Suprapubic skin (tissue), 4 donors: ENCODE results near the gene CDC16.

ENCODE experiments used
- EP300 ChIP-seq: sonication (generic); formaldehyde crosslinking; IDR thresholded peaks from one replicate; pipeline ENCODE4 v1.6.1; 2017; ENCODE audit warnings: antibody characterized with exemption
- POLR2A ChIP-seq, 2 donors: fragments of 450-650 bp; IDR thresholded peaks; one replicate each; pipeline ENCODE4 v1.6.1; 2017; ENCODE audit warnings: antibody characterized with exemption in 2 of 2, mild to moderate bottlenecking in 2 of 2, moderate library complexity in 2 of 2
- POLR2AphosphoS5 ChIP-seq, 3 donors: sonication (generic); formaldehyde crosslinking; IDR thresholded peaks; one replicate each; pipeline ENCODE4 v1.6.1; 2017; ENCODE audit warnings: antibody characterized with exemption in 3 of 3
- TF ChIP-seq, protein P1 (sequence below), 2 donors: fragments of 200-600 bp in 1 of 2; fragments of 450-650 bp in 1 of 2; sonication (generic) in 1 of 2; IDR thresholded peaks; one replicate each; pipeline ENCODE4 v1.5.1; 2016 to 2019; ENCODE audit warnings: antibody characterized with exemption in 2 of 2, mild to moderate bottlenecking in 1 of 2, moderate library complexity in 1 of 2

DNA sequence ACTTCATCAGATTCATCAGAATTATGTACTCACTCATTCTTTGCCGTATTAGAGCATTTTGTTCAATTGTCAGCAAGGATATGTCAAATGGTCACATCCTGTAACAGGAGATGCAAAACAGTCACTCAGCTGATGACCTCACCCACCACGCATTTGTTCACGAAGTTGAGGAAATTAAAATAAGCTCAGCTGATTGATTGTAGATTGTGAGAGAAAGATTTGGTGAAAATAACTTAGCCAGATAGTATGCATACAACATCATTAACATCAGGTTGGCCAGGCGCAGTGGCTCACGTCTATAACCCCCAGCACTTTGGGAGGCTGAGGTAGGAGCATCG, 22.6 kb upstream of the CDC16 start:
- TF ChIP-seq, protein P1, sequence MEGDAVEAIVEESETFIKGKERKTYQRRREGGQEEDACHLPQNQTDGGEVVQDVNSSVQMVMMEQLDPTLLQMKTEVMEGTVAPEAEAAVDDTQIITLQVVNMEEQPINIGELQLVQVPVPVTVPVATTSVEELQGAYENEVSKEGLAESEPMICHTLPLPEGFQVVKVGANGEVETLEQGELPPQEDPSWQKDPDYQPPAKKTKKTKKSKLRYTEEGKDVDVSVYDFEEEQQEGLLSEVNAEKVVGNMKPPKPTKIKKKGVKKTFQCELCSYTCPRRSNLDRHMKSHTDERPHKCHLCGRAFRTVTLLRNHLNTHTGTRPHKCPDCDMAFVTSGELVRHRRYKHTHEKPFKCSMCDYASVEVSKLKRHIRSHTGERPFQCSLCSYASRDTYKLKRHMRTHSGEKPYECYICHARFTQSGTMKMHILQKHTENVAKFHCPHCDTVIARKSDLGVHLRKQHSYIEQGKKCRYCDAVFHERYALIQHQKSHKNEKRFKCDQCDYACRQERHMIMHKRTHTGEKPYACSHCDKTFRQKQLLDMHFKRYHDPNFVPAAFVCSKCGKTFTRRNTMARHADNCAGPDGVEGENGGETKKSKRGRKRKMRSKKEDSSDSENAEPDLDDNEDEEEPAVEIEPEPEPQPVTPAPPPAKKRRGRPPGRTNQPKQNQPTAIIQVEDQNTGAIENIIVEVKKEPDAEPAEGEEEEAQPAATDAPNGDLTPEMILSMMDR (IDR thresholded peaks at IDR 0.05) = no peak
- TF ChIP-seq EP300 (no peak), POLR2A (IDR thresholded peaks at IDR 0.05) (no peak), POLR2AphosphoS5 (IDR thresholded peaks at IDR 0.05) (no peak)
